Astrocyte of the cerebellum (primary cell): ENCODE results near the gene CNIH2.
"Not testable (repeated sequence)": the region's sequence is repeated elsewhere in the genome, so short reads cannot be mapped to it uniquely, and the experiment has no call there.

ENCODE experiments used
- DNase-seq: peaks from one replicate; pipeline ENCODE4 v3.0.0-alpha.2; 2011; ENCODE audit warnings: low read depth
- H3K4me3 ChIP-seq: 2 replicates; pipeline ENCODE4 v1.5.1; 2011; ENCODE audit warnings: mild to moderate bottlenecking, low read depth, low read length, moderate library complexity
- CTCF ChIP-seq: IDR thresholded peaks from 2 replicates; pipeline ENCODE4 v1.5.1; 2012; ENCODE audit warnings: low read length, low read depth, moderate library complexity, mild to moderate bottlenecking; ENCODE audit errors: missing control alignments
- in situ Hi-C: cut with HindIII; loops from 2 replicates; pipeline ENCODE4 v1.10.0; 2017; ENCODE audit warnings: low sequenced_read_pairs

CNIH2 gene

DNA sequence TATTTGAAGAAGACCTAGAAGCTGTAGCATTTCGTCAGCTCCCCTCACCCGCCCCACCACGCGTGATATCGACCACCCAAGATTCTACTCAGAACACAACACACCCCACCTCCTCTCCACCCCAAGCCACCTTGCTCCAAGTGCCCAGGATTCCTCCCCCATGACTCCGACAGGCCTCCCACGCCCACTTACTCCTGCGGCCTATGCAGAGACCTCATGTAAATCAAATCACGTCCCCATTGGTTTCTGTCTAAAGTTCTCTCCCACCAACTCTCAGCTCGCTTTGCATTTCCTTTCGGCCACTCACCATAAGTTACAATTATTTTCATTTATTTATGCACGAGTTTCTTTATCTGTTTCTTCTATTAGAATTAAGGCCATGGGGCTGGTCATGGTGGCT is 24.7 kb downstream of the CNIH2 start:
- no peak overlapping the region for H3K4me3 ChIP-seq
- in situ Hi-C loops, result no loop called here
- DNase-seq, result no peak
- no peak for TF ChIP-seq CTCF

GRCh38 chr11:66309475-66309874 is 31.5 kb downstream of the CNIH2 start:
- no peak overlapping the region for H3K4me3 ChIP-seq
- no peak for DNase-seq
- TF ChIP-seq CTCF, result no peak
- in situ Hi-C loops, result no loop called here

- no peak overlapping the region for H3K4me3 ChIP-seq
- TF ChIP-seq CTCF, result no peak
- DNase-seq, result no peak
- in situ Hi-C loops, result no loop called here
Measured at GRCh38 chr11:66310324-66310723, 32.3 kb downstream of the CNIH2 start.

DNA sequence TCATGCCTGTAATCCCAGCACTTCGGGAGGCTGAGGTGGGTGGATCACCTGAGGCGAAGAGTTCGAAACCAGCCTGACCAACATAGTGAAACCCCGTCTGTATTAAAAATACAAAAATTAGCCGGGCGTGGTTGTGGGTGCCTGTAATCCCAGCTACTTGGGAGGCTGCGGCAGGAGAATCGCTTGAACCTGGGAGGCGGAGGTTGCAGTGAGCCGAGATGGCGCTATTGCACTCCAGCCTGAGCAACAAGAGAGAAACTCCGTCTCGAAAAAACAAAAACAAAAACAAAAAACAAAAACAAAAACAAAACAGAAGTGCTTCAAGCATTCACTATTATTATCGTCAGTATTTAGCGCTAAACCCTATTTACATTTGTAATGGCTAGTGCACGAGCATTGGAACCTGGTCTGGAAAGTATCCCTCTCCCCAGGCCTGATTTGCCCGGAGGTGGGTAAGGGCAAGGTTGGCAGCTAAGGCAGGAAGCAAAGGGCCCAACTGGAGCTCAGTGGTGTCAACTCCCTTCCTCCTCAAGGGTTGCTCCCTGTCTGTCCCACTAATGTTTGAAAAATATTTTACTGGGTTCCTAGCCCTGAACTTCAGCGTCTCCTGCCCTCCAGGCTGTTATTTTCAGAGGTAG is 32.9 kb downstream of the CNIH2 start:
- DNase-seq, H3K4me3 ChIP-seq, in situ Hi-C loops: not testable (repeated sequence)

GRCh38 chr11:66311470-66311964 is 33.5 kb downstream of the CNIH2 start:
- TF ChIP-seq CTCF, result no peak
- in situ Hi-C loops, result no loop called here
- DNase-seq, result no peak
- peak overlapping the region; percentile 41 for H3K4me3 ChIP-seq

GRCh38 chr11:66311965-66312548 is 34.1 kb downstream of the CNIH2 start:
- DNase-seq, result peak; percentile 75
- H3K4me3 ChIP-seq, result peak overlapping the region; percentile 41
- peak; percentile 92 for TF ChIP-seq CTCF
- in situ Hi-C loops, result no loop called here

DNA sequence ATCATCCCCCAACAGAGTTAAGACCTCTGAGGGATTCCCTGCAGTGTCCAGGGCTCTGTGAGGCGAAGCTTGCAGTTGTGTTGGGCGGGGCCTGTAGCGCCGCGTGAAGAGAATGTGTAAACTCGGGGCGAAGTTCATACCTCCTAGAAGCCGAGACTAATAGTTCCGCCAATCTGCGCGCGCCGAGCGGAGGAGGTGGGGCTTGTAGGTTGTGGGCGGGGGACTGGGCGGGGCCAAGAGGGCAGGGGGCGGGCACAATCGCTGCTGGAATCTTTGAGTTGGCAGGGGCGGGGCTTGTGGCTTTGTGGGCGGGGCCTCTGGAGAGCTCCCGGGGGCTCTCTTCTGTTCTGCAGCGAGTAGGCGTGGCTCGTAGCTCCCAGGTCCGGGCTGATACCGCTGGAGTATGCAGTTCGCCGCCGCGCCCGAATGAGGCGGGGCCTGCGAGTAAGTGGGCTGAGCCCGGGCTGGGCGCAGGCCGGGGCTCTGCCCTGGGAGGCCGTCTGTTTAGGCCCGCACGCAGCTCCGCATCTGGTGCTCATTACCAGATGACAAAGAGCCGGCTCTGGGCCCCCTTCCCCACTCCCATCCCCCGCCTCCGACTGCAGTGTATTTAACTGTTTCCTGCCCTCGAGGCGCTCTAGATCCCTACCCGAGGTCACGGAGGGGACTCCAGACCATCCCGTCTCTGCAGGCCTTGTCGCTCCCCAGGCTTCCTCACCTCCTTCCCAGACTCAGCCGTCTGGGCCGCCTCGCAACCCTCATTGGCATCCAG is 34.8 kb downstream of the CNIH2 start:
- in situ Hi-C loops, result no loop called here
- no peak for TF ChIP-seq CTCF
- DNase-seq, result peak; percentile 98
- H3K4me3 ChIP-seq, result peak overlapping the region; percentile 41
